Measurements from ENCODE around the gene NR2C2AP.

Gene NR2C2AP

DNA sequence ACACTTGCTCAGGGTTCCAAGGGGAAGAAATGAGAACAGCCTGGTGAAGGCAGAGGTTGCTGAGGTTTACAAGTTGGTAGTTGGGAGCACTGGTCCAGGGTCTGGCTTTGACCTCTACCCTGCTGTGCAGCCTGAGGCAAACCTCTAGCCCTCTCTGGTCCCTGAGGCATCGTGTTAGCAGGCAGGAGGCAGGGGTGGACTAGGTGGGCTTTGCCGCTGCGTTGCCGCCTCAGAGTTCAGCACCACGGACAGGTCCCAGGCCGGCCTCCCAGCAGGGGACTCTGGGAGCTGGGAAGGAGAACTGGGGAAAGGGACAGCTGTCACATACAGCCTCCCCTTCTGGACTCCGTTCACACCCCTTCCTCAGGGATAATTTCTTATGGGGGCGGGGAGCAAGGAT, 11.7 kb upstream of the NR2C2AP start:
- peak; percentile 91 for DNase-seq (ENCODE audit: low spot score)

DNA sequence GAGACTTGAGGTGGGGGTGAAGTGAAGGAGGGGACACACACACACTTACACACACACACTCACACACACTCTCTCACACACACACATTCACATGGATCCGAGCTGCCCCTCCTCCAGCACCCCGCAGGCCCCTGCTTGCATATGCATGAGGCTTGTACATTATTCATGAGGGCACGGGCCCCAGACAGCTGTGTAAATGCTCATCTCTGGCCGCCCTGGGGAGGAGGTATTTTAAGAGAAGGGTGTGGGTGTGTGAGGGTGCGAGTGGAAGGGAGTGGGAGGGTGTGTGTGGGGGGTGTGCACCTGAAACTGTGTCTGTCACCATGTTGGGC, 10.9 kb upstream of the NR2C2AP start:
- no peak for DNase-seq (ENCODE audit: low spot score)

DNA sequence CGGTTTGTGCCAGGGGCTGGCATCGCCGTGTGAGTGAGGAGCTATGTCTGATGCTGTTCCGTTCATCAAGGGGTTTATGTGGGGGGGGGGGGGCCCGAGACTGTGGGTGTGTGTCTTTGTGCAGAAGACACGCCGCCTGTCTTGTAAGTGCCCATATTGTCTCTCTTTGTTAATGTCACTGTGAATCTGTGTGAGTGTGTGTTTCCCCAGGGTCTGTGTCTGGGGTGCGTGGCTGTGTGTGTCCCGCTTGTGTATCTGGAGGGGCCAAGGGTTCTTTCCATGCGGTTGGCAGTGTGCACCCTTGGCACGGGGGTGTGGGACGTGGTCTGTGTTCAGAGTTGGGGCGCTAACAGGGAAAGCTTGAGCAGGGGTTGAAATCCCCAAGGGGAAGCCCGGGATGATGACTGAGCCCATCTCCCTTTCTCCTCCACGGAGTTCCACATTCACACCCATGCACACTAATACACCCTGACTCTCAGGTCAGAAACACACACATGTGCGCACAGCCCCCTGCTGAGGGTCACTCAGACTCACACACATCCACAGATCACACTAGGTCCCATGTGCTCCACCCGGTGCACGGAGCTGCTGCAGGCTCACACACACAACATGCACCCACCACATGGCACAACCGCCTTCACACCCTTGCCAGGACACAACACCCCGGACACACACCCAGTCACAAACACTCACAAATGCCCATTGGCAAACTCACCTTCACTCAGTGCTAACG, 10.4 kb upstream of the NR2C2AP start:
- no peak for DNase-seq (ENCODE audit: low spot score)

DNA sequence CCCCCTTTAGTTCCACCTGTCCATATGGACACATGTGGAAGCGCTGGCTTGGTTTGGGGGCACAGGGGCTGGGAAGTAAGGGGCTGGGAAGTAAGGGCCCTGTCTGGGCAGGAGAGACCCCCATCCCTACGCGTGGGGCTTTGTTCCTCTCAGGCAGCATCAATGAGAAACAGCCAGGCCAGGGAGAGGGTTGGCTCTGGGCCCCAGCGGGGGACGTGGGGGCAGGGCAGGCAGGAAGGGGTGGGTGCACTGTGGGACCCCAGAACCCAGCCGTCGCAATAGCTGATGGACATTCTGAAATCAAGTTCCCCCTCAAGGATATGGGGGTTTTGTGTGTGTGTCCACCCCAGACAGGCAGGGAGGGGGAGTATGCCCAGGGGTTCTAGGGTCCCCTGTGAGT, 9.7 kb upstream of the NR2C2AP start:
- no peak for DNase-seq (ENCODE audit: low spot score)

DNA sequence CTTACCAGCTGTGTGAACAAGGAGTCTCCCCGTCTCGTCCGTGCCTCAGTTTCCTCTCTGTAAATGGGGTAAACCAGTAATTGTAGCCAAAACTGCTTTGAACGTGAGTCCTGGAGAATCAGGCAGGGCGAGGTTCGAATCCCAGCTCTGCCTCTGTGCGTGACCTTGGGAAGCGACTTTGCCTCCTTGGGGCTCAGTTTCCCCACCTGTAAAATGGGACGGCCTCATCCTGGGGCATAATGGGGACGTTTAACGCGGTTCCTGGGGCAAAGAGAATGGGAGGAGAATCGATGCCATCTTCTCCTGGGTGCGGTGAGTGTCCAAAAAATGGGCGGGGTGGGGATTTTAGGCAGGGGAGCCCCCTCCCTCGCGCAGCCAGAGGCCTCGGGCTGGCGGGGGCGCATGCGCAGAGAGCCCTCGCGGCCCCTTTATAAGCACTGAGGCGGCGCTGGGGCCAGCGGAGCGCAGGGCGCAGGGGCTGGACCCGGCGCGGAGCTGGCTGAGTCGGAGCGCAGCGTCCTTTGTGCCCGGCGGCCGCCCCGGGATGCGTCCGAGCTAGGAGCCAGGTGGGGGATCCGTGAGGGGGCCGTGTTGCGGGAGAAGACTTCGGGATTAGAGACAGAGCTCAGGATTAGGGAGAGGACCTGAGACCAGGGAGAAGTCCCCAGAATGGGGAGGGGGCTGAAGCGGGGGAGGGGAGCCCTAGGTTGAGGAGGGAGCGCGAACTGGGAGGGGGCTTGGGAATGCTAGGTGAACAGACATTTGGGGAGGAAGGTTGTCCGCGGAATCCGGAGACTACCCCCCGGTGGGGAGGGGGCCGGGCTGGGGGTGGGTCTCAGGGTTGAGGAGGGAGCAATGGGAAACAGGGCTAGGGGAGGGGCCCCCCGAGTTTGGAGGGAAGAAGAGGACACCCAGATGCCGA, 8.5 kb upstream of the NR2C2AP start, which contains the start of gene NCAN:
NCAN (plus strand) TSS at position 460 of the 922 bp plus-strand sequence. CDS start 4,996 bp downstream, outside the sequence.
- peak; percentile 72 for DNase-seq (ENCODE audit: low spot score)

DNA sequence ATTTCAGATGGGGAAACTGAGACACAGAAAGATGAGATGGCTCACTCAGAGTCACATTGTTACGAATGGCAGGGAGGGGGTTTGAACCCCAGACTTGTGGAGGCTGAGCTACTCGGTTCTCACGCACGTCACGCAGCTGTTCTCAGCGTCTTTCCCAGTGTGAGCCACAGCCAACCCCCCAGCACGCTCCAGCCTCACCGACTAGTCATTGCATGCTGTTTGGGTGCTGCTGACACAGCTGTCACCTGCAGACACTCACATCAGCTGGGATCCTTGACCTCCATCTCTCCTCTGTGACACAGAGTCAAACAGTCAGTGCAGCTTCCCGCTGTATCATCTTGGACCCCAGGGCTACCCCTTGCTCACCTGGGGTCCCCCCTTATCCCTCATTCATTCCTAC, 6.2 kb upstream of the NR2C2AP start:
- DNase-seq (ENCODE audit: low spot score): no peak

DNA sequence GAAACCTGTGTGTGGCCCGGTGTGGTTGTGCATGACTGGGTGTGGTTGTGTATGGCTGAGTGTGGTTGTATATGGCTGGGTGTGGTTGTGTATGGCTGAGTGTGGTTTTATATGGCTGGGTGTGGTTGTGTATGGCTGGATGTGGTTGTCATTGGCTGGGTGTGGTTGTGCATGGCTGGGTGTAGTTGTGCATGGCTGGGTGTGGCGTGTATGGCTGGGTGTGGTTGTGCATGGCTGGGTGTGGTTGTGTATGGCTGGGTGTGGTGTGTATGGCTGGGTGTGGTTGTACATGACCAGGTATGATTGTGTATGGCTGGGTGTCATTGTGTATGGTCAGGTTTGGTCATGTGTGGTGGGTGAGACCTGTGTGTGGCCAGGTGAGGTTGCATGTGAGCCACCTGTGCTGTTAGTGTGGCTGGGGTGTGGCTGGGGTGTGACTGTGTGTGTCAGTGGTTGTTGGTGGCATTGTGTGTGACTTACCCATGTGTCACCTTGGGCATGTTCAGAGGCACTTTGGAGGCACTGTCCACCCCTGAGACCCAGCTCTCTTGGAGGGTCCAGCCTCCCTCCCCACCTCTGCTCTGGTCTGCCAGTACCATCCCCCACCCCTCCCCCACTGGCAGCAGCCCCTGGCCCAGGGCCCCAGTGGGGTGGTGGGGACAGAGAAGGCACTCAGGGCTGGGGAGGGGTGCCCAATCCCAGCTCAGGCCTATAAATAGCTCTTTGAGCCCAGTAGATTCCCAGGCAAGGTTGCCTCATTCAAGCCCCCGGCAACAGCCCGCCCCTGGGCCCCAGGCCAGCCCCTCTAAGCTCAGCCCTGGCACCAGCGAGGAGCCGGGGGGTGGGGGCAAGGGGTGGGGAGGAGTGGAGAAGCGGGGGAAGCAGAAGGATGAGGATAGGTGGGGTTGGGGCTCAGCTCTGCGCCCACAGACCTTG, 4.7 kb upstream of the NR2C2AP start:
- no peak for DNase-seq (ENCODE audit: low spot score)

DNA sequence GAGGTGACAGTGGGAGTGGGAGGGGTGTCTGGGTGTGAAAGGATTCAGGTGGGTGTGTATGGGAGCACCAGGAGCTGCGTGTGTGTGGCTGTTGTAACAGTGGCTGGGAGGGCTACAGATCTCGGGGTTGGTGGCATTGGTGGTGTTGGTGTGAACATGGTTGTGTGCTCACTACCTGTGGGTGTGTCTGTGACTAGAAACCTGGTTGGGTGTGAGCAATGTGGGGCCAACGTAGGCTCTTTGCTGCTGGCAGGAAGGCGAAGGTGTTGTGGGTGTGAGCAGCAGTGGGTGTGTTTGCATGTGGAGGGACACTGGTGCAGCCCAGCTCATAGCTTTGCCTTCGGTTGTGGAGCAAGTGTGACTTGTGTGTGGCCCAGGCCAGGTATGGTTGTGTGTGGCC, 3.7 kb upstream of the NR2C2AP start:
- no peak for DNase-seq (ENCODE audit: low spot score)

DNA sequence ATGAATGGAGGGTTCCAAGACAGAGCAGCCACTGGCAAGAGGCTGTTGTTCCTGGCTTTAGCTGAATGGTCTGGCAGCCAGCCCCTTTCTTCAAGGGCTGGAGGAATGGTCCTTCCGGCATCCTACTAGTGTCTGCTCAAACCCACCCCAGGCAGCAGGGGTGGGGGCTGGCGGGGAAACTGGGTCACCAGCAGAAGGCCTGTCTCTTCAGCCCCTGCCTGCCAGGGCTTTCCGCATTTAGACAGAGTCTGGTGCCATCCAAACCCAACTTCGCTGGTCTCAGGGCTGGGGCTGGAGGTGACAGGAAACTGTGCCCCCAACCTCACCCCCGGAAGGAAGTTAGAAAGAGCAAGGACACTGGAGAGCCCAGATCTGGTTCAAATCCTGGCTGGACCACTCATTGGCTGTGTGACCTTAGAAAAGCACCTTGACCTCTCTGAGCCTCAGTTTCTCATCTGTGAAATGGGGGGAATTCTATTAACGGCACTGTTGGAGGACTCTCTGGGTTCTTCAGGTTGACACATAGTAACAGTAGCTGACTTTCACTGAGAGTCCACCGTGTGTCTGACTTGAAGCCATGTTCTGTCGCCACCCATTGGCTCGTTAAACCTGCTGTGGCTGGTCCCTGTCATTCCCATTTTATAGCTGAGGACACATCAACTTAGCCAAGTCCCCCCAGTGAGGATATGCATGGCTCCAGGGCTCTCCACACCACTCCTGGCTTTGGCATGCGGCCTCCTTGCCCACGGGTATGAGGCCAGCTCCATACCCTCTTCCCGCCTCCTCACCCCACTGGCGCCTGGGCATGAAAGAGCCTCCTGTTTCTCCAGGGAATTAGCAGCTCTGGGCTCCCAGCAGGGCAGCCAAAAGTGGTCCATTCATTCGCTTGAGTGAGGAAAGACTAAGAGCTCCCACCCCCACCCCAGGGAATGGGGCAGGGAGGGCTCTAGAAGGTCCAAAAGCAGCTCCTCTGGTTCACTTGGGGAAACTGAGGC, 2.5 kb upstream of the NR2C2AP start:
- DNase-seq (ENCODE audit: low spot score): no peak

DNA sequence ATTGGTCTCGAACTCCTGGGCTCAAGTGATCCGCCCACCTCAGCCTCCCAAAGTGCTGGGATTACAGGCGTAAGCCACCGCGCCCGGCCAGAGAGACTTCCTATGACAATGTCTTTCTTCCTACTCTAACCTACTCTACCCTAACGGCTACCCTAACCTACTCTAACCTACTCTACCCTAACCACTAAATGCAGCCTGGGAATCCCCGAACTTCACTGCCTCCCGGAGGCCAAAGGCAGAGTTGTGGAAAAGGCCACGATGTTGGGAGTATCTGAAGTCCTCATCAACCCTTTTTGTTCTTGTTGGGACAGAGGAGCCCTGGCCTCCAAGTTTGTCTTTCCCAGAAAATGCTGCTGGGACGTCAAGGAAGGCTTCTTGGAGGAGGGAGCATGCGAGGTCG, 967 bp upstream of the NR2C2AP start:
- no peak for DNase-seq (ENCODE audit: low spot score)

DNA sequence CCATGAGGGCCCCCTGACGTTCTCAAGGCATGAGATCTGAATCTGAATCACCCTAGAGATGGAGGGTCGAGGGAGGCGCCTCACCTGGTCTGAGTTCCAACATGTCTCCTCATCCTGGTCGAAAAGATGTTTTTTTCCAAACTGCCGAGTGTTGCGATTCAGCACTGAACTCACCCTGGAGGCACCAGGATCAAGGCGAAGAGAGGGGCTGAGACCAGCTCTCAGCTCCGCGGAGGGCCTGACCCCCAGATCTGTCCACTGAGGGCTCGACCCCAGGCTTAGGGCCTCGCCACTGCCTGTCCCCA, 555 bp downstream of the NR2C2AP start:
- DNase-seq (ENCODE audit: low spot score): no peak

DNA sequence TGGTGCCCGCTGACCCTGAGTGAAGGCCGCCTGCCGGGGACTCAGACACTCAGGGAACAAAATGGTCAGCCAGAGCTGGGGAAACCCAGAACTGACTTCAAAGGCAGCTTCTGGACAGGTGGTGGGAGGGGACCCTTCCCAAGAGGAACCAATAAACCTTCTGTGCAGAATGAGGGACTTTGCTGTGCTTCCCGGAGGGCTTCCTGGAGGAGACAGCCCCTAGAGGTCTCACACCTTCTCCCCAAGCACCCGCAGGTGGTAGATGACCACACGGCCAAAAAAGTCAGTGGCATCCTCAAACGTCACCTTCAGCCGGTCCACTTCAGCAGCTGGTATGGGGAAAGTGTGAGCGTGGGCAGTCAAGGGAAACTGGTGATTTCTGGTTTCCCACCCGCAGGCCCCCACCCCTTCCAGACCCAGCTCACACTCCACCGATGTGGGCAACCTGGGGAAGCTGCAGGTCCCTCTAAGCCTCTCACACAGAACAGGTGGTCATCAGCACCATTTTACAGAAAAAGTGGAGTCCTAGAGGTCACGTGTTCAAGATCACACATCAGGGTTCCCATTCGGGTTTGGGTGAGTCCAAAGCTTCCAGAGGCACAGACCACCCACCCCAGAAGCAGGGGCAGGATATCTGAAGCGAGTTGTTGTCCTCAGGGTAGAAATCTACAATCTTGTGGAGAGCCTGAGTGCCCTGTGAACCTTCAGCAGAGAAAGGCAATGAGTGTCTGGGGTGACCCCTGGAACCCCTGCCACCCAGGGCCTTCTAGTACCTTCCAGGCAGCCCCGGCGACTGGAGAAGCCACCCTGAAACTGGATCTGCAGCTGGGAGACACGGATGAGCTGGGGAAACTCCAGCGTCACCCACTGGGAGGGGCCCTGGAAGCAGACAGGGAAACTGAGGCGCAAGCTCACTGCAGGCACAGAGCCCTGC, 1.2 kb downstream of the NR2C2AP start:
- no peak for DNase-seq (ENCODE audit: low spot score)

DNA sequence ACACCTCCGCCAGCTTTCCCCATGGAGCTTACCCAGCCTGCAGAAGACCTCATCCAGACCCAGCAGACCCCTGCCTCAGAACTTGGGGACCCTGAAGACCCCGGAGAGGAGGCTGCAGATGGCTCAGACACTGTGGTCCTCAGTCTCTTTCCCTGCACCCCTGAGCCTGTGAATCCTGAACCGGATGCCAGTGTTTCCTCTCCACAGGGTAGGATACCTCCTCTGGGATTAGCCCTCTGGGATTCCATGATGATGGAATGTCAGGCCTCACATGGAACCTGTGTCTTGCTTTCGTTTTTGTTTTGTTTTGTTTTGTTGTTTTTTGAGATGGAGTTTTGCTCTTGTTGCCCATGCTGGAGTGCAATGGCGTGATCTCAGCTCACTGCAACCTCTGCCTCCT, 9.3 kb downstream of the NR2C2AP start:
- DNase-seq (ENCODE audit: low spot score): no peak

DNA sequence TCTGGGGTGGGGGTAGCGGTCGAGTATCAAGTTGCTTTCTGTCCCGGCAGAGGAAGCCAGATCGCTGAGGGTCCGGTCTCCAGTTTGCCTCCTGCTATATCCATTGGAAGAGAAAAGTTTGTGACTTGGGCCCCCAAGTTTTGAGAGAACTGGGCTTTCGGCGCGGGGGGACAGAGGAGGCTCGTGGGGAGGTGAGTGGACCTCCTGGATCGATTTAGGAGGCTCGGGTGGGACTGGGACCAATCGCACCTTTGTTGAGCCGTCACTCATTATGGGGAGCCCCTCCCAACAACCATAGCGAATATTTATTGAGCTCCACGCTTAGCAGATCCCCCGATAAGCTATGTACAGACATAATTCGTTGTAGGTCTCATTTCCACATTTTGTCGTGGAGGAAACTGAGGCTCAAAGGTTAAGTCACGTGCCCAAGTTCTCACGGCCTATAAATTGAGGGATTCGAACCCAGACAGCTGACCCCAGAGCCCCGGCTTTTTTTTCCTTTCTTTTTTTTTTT, 10.2 kb downstream of the NR2C2AP start:
- DNase-seq (ENCODE audit: low spot score): no peak

DNA sequence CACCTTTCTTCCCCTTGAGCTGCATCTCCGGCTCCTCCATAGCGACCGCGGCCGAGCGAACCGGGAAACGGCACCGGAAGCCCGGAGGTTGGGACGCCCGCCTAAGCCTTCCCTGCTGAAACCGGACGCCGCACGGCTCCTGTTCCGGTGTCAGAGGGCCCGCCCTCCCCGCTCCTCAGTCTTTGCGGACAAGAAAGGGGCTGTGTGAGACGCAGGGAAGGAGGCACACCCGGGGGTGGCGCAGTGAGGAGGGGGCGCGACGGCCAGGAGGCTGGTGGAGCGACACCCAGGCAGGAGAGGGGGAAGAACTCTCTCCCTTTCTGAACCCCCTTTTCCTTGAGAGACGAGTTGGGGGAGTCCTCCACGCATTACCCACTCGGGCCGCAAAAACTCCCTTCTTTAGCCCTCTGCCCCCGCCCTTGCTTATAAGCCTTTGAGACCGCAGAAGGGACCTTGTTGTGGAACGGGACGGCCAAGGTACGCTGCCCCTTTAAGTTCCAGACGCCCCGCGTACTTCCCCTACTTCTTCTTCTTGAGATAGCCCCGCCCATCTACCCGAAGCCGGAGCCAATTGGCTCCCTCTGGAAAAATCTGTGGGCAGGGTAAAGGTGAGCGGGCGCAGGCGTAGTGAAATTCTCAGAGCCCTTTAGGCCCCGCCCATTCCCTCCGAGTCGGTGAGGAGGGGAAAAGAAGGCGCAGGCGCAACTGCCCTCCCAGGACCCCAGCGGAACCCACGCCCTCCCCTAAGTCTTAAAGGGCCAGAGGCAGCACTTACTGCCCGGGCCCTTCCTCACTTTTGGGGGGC, 10.9 kb downstream of the NR2C2AP start, which contains the start of the genes BORCS8 and RFXANK:
BORCS8 (minus strand) TSS at position 75 of the 805 bp plus-strand sequence; CDS start at position 40, 35 bp downstream.
RFXANK (plus strand) TSS at position 181 of the 805 bp plus-strand sequence. CDS start 1,689 bp downstream, outside the sequence.
- peak; percentile 99 for DNase-seq (ENCODE audit: low spot score)

DNA sequence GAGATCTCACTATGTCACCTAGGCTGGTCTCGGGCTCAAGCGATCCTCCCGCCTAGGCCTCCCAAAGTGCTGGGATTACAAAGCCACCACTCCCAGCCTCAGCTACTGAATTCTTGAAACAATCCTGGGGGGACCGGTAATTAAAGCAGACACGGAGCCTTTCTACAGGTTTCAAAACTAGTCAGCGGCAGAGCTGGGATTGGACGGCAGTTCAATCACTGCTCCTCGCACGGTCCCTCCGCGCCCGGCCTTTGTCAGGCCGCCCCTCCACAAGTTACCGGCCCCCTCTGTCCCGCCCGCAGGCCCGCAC, 11.5 kb downstream of the NR2C2AP start:
- no peak for DNase-seq (ENCODE audit: low spot score)

DNA sequence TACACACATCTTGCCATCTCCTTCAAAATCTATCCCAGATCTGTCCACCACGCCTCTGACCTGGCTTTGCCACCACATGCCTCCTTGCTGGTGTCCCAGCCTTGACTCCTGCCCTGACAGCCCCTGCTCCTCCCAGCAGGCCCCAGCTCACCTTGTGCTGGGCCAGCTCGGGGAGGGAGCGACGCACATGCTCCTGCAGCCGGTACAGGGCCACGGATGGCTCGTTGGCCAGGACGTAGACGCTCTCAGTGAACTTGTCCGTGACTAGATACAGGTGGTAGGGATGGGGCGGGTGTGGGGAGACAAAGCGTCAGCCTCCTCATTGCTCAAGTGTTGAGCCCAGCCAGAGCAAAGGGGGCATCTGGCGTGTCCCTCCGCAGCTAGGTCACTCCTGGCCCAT, 16.5 kb downstream of the NR2C2AP start:
- DNase-seq (ENCODE audit: low spot score): no peak

DNA sequence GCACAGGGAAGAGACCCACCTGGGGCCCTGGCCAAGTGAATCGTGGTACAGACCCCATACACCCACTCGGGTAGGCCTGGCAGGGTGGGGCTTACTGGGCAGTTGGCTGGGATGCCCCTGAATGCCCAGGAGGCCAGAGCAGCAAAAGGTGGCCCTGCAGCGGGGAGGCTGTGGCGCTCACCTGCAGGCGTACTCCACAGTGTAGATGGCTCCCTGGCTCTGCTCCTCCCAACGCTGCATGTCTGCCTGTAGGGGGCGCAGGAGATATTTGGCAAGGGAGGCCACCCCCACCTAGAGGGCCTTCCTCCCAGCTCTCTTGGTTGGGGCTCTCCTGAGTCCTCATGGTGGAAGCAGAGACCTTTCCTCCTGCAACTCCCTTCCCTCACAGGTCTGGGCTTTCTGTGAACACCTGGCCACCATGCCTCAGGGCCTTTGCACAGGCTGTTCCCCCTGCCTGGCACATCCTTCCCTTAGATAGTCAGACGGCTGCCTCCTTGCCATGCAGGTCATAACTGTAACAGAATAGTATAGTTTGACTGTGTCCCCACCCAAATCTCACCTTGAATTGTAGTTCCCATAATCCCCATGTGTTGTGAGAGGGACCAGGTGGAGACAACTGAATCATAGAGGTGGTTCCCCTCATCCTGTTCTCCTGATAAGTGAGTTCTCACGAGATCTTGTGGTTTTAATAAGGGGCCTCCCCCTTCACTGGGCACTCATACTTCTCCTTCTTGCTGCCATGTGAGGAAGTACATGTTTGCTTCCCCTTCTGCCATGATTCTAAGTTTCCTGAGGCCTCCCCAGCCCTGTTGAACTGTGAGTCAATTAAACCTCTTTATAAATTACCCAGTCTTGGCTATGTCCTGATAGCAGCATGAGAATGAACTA, 17.1 kb downstream of the NR2C2AP start:
- DNase-seq (ENCODE audit: low spot score): peak; percentile 81
